Ovary (tissue), 9 donors: ENCODE data around the gene CRTAC1. TPM values are rescaled to one million over a fixed set of nuclear protein-coding genes. Genes with fewer than 3 reads are reported as not detected.

Source experiments
- DNase-seq, 5 donors: peaks; one replicate each; pipeline ENCODE4 v3.0.0-alpha.2; 2019 to 2020
- H3K27ac ChIP-seq, 2 donors: fragments of 200-600 bp; one replicate each; pipeline versions ENCODE4 v1.5.1 to v1.8.0; 2019 to 2022
- H3K27me3 ChIP-seq: fragments of 200-600 bp; one replicate; pipeline ENCODE4 v1.8.0; 2022
- H3K36me3 ChIP-seq: fragments of 200-600 bp; sonication (generic); one replicate; pipeline ENCODE4 v1.5.1; 2019
- H3K4me1 ChIP-seq: one replicate; pipeline ENCODE4 v1.8.1; 2013; ENCODE audit warnings: mild to moderate bottlenecking, moderate library complexity; ENCODE audit not compliant: insufficient read depth
- H3K4me3 ChIP-seq: fragments of 200-600 bp; sonication (generic); one replicate; pipeline ENCODE4 v1.5.1; 2017
- H3K9me3 ChIP-seq, 2 donors: fragments of 200-600 bp in 1 of 2; sonication (generic) in 1 of 2; one replicate each; pipeline versions ENCODE4 v1.5.1 to v1.8.1; 2013 to 2019; ENCODE audit warnings: mild to moderate bottlenecking in 1 of 2, moderate library complexity in 1 of 2
- EP300 ChIP-seq: sonication (generic); formaldehyde crosslinking; IDR thresholded peaks from one replicate; pipeline ENCODE4 v1.6.1; 2017; ENCODE audit warnings: antibody characterized with exemption
- POLR2A ChIP-seq: fragments of 450-650 bp; IDR thresholded peaks from one replicate; pipeline ENCODE4 v1.6.1; 2017; ENCODE audit warnings: antibody characterized with exemption, mild to moderate bottlenecking, moderate library complexity
- WGBS, 3 donors: extraction: QIAGEN DNeasy Blood & Tissue Kit in 1 of 3; methylation state at CpG; one replicate each; pipeline versions ENCODE4 v1.1.5 to v1.1.7; 2013 to 2017; 5-methylcytosine and 5-hydroxymethylcytosine counted together
- intact Hi-C, 4 donors: fragments of 100-400 bp; cut with DNase I; formaldehyde crosslinking; loops; one replicate each; pipeline versions ENCODE4 v1.11.0 to v1.15.1; 2022 to 2023
- polyA plus RNA-seq, 2 donors: library from polyadenylated mRNA; stranded (reverse); fragments of 200-250 nt in 1 of 2; fragments of 350-450 nt in 1 of 2; fragmentation: Illumina TruSeq in 1 of 2; extraction: RNeasy Lipid Tissue Mini Kit (QIAGEN cat#74804) in 1 of 2; gene quantifications; one replicate each; pipeline ENCODE4 v1.2.3, GENCODE V29; 2013 to 2014
- total RNA-seq, 7 donors: library from RNA; depleted of rRNA in 2 of 7; stranded (reverse); fragments of >200 nt in 2 of 7; fragmentation: NEBNext Ultra II Directional in 3 of 7; extraction: Animal tissue kit (Norgen Biotek cat#: 25700) in 3 of 7; gene quantifications; one replicate each; pipeline versions ENCODE4 v1.1.0 to v1.2.4, GENCODE V29; 2016 to 2023
- TF ChIP-seq, protein P1 (sequence below), 3 donors: fragments of 450-650 bp in 2 of 3; fragments of 200-600 bp in 1 of 3; IDR thresholded peaks; one replicate each; pipeline versions ENCODE4 v1.5.1 to v1.8.0; 2016 to 2022; ENCODE audit warnings: antibody characterized with exemption in 3 of 3, mild to moderate bottlenecking in 1 of 3
- donor health status: DM: no; HTN: no; CAD: no; lungs with moderate emphysema.
- donor health status: DM: no; HTN: no; CAD: no.
- donor health status: Bipolar disorder and iron deficiency.
- donor health status: DM: yes; HTN: yes; CAD: no.
- donor health status: DM: no; HTN: no; CAD: no.
- donor health status: DM: yes; HTN: yes; CAD: no.

Gene CRTAC1
- total and polyA plus RNA-seq, 9 donors, result 0.13 to 19.5 (median 1.6) TPM

DNA sequence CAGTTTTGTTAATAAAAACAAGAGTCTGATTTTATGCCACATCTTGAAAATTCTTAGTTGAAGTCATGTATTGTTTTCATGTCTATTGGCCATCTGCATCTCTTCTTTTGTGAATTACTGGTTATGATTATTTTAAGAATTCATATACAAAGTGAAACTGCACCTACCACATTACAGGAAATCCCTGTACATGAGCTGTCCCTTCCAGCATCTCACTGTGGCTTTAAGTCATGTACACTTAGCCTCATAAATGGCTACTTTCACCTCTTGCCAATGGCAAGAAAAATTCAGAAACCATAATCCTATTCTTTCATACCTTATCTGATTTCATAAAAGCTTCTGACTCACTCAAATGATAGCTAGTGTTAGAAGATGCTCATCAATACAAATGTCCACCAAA, 48.6 kb downstream of the CRTAC1 start:
- Histone ChIP-seq H3K27ac (no peak overlapping the region), H3K4me3 (no peak overlapping the region), H3K27me3 (no peaks in the 10 kb centered on the region), H3K9me3 (no peaks in the 10 kb centered on the region), H3K36me3 (no peaks in the 10 kb centered on the region), H3K4me1 (no peaks in the 10 kb centered on the region)
- intact Hi-C loops, result no loop called here
- TF ChIP-seq EP300, result no peak
- TF ChIP-seq, protein P1, sequence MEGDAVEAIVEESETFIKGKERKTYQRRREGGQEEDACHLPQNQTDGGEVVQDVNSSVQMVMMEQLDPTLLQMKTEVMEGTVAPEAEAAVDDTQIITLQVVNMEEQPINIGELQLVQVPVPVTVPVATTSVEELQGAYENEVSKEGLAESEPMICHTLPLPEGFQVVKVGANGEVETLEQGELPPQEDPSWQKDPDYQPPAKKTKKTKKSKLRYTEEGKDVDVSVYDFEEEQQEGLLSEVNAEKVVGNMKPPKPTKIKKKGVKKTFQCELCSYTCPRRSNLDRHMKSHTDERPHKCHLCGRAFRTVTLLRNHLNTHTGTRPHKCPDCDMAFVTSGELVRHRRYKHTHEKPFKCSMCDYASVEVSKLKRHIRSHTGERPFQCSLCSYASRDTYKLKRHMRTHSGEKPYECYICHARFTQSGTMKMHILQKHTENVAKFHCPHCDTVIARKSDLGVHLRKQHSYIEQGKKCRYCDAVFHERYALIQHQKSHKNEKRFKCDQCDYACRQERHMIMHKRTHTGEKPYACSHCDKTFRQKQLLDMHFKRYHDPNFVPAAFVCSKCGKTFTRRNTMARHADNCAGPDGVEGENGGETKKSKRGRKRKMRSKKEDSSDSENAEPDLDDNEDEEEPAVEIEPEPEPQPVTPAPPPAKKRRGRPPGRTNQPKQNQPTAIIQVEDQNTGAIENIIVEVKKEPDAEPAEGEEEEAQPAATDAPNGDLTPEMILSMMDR (IDR thresholded peaks at IDR 0.05), result no peak
- no peak for TF ChIP-seq POLR2A
- DNase-seq, result no peak

DNA sequence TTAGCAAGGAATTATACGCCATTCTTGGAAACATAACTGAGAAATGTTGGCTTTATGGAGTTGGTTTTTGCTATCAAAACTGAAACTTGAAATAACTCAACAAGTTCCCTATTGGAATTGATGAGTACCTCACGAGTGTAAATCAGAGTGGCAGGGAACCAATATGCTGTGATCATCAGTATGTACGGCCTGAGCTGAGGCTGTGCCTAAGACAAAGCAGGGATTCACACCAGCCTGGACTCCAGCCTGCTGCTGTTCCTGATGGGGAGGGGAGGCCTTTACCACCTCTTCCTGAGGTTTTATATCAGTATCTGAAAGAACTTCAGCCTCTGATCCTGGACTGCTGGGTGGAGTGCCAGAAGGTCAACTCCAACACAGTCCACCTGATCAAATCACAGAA, 52.7 kb downstream of the CRTAC1 start:
- Histone ChIP-seq H3K4me3 (no peak overlapping the region), H3K27me3 (no peaks in the 10 kb centered on the region), H3K9me3 (no peaks in the 10 kb centered on the region), H3K4me1 (no peaks in the 10 kb centered on the region), H3K27ac (no peak overlapping the region), H3K36me3 (no peaks in the 10 kb centered on the region)
- TF ChIP-seq POLR2A (no peak), EP300 (no peak)
- TF ChIP-seq, protein P1 (IDR thresholded peaks at IDR 0.05), result no peak
- intact Hi-C loops, result no loop called here
- WGBS, 3 donors, result 63 to 67% (median 64%) methylated on average over 3 of the region's 3 CpGs
- DNase-seq, result no peak

DNA sequence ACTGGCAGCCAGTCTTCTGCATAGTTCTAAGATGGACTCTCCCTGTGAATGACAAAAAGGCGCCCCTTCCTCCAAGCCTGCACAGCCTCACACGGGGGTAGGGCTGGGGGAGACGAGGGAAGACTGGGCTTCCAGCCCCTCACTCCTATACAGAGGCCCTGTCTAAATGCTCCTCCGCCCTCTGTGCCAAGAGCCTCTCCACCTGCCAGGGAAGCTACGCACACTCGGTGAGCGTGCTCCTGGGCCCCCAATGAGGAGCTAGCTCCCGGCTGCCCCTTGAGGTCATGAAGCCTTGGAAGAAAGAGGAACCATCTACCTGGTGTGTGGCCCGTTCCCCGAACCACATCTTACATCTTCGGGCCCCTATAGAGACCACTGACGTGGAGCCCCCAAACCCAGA, 54.8 kb downstream of the CRTAC1 start:
- intact Hi-C loops, result no loop called here
- no peaks in the 10 kb centered on the region for H3K27me3 ChIP-seq
- no peaks in the 10 kb centered on the region for H3K9me3 ChIP-seq
- H3K4me1 ChIP-seq, result no peaks in the 10 kb centered on the region
- TF ChIP-seq, protein P1 (IDR thresholded peaks at IDR 0.05), result no peak
- no peak for TF ChIP-seq POLR2A
- no peak for TF ChIP-seq EP300
- DNase-seq, result no peak
- 80 to 87% (median 83%) methylated on average over 12 of the region's 12 CpGs for WGBS, 3 donors
- H3K36me3 ChIP-seq, result no peaks in the 10 kb centered on the region
- no peak overlapping the region for H3K27ac ChIP-seq
- no peak overlapping the region for H3K4me3 ChIP-seq

DNA sequence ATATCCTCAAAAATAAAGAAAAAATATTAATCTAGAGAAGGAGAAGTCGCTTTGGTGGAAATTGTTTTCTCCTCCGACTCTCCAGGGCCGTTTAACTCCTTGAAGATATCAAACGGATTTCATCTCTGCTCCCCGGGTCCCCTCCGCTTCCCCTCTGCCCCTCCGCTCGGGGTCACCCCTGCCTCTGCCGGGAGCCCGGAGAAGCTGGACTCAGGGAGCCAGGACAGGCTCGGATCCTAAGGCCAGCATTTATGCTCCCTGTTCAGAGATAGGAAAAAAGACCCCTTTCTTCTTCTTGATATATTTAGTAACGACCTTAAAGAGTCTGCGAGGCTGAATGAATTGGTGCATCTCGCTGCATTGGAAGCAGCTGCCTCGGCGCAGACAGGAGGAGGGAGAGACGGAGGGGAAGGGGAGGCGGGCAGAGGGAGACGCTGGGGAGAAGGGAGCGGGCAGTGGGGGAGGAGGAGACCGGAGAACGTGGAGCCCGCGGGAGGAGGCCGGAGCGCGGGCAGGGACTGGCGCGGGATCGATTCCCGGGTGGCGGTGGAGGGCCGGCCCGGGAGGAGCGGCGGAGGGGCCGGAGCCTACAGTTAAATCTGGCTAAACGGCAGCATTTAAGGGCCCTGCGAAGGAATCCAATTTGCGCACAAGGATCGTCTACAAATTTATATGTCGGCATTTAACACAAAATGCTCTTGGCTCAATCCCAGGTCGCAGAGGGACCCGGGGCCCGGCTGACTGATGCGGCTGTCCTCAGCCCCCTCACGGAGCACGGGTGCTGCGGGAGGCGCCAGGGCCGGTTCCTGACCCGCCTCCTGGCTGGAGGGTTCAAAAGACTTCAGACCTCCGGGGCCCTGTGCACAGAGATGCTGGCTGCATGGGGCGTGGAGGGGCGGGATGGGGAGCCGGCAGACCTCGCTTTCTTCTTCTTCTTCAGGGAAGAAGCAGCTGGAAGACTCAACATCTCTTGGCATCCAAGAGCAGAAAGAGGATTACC, 55.6 kb downstream of the CRTAC1 start:
- Histone ChIP-seq H3K4me3 (no peak overlapping the region), H3K27me3 (no peaks in the 10 kb centered on the region), H3K4me1 (no peaks in the 10 kb centered on the region), H3K36me3 (no peaks in the 10 kb centered on the region), H3K27ac (no peak overlapping the region), H3K9me3 (no peaks in the 10 kb centered on the region)
- no peak for DNase-seq
- 12 to 18% (median 16%) methylated on average over 54 to 57 of the region's 57 CpGs for WGBS, 3 donors
- intact Hi-C loops, result no loop called here
- TF ChIP-seq POLR2A (no peak), EP300 (no peak)
- TF ChIP-seq, protein P1 (IDR thresholded peaks at IDR 0.05), result no peak
